NCI-H2196 treated with DMSO at 0.1 percent for 48 hours (cell line): ENCODE results near the gene ZNF664.

Experiments used
- DNase-seq: peaks from one replicate; lab custom pipeline; 2025; ENCODE audit not compliant: unreplicated experiment; lab: John Stamatoyannopoulos, UW

ZNF664 gene

GRCh38 chr12:123972457-123973401 lies at the start of gene ZNF664, which contains the start of gene CCDC92:
Gene ZNF664, plus strand, starts transcription at chr12:123973215. Its CDS starts 38,930 bp downstream, at chr12:124012145.
Gene CCDC92, minus strand, starts transcription at chr12:123972831. Its CDS starts 28,526 bp downstream, at chr12:123944305.
- peak; percentile 87 for DNase-seq

GRCh38 chr12:123923927-123924326 lies 49.1 kb upstream of the ZNF664 start:
- DNase-seq = no peak

DNA sequence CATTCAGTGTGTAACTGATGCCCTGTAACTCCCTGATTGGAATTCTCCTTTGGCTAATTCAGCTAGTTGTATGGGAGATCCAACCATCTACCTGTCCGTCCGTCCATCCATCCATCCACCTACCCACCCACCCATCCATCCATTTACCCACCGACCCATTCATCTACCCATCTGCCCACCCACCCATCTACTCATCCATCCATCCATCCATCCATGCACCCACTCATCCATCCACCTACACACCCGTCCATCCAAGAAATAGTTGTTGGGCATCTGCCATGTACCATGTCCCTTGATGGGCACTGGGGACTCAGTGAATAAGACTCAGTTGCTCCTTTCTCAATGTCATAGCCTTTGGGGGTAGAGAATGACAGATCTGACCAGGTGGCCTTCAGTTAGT lies 48.5 kb upstream of the ZNF664 start:
- no peak for DNase-seq

- DNase-seq = no peak
Observed at GRCh38 chr12:123928274-123928865, 44.6 kb upstream of the ZNF664 start.

- DNase-seq = no peak
Observed at GRCh38 chr12:123928897-123929296, 44.1 kb upstream of the ZNF664 start.

DNA sequence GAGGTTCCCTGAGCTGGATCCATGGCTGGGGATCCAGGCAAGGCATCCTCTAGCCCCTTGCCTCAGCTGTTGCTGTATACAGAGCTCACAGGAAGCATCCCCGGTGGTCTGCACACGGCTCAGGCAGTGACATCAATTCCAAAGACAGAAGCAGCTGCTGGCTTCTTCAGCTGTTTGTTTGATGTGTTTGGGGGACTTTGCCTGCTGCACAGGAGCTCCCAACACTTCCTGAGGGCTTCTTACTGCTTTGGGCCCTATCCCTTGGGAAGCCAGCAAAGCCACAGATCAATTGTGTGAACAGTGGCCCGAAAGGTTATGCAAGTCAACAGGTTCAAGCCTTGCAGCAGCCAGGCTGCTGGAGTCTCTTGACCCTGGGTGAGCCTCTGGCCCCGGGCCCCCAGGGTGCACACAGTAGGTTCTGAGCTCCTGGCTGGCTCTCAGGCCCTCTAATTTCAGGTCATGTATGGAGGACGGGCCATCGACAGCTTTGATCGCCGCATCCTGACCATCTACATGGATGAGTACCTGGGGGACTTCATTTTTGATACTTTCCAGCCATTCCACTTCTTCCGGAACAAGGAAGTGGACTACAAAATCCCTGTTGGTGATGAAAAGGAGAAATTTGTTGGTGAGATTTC lies 43.0 kb upstream of the ZNF664 start:
- no peak for DNase-seq

DNA sequence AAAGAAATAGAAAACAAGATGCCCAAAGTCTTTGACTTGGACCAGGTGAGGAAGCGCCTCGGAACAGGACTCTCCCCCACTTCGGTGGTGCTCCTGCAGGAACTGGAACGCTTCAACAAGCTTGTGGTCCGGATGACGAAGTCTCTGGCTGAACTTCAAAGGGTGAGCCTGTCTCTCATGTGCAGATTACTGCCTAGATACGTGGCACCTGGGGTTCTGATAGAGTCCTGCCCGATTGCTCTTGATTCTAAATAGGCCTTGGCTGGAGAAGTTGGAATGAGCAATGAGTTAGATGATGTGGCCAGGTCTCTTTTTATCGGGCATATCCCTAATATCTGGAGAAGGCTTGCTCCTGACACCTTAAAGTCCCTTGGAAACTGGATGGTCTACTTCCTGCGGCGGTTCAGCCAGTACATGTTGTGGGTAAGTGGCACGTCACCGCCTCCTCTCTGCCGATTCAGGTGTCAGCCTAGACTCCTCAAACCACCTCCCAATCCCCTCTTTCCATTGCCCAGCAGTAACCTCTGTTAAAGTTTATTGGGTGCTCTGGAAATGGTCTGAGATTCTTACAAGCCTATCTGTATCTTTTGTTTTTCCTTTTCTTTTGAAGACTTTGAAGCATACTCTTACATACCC lies 41.2 kb upstream of the ZNF664 start:
- no peak for DNase-seq

- DNase-seq = no peak
Observed at GRCh38 chr12:123933214-123933613, 39.8 kb upstream of the ZNF664 start.

DNA sequence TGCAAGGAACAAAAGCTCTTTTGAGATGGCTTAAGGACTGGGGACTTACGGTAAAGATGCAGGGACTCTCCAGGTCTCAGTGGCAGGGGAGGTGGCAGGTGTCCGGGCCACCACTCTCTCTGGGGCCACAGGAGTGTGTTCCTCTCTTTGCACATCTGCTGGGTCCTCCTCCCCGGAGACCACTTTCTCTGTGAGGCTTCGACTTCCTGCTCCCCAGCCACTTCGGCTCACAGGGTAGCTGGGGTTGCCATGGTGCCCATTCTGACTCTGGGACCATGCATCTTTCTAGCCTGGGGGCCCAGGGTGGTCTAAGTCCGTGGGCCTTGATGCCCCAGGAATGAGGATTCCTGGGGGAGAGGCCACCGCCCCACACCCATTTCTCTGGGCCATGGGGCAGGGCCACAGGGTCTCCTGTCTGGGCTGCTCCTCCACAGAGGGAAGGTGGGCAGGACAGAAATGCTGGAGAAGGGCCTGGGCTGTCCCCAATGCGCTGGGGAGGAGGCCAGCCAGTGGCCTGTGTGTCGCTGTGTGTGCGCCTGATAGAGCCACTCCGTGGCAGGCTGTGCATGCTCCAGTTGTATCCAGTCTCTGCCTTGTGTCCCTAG lies 38.9 kb upstream of the ZNF664 start:
- no peak for DNase-seq

DNA sequence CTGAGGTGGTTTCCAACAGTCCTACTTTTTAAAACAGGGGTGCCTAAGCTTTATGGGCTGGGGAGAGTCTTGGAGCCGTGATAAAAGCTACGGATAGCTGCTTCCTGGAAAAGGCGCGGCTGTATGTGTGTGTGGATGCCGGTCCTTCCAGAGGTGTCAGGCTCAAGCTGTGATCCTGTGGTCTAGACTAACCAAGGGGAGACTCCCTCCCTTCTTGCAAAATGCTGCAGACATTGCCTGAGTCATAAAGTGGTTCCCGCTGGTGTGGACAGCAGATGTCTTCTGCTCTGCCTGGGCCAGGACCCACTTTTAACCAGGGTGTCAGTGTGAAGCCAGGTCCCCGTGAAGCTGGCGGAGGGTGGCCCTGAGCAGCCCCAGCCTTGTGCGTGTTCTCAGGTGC lies 38.2 kb upstream of the ZNF664 start:
- no peak for DNase-seq

DNA sequence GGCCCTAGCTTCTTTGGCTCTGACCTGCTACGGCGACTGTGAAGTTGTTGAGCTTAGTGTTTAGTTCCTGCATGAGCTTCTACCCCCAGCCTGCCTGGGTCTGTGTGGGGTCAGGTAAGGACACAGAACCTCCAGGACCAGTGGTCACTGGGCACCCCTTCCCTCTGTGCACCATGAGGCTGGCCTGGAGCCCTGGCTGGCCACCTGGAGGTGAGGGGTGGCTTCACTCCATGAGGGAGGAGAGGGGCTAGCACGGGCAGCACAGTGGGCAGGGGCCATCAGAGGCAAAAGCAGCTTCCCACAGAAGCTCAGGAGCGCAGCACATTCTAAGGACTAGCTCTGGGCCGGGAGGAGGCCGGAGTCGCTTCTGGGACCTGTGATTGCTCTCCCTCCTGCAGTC lies 37.1 kb upstream of the ZNF664 start:
- no peak for DNase-seq

DNA sequence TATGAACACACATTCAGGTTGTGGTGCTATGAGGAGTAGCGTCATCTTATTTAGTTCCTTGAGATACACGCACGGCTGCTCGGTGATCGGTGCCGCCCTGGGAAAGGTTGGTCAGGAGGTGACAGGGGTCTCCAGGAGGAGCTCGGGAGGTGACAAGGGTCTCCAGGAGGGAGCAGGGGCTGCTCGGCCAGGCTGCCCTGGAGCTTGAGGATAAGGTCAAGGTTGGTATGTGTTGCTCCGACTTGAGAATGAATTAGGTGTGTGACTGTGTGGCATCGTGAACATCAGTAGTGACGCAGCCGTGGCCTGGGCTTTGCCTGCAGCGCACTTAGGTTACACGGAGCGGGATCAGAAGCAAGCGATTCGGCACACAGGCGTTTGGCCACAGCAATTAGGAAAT lies 36.5 kb upstream of the ZNF664 start:
- no peak for DNase-seq

- DNase-seq = no peak
Observed at GRCh38 chr12:123936956-123937706, 35.9 kb upstream of the ZNF664 start.

- DNase-seq = no peak
Observed at GRCh38 chr12:123937707-123938591, 35.1 kb upstream of the ZNF664 start.

DNA sequence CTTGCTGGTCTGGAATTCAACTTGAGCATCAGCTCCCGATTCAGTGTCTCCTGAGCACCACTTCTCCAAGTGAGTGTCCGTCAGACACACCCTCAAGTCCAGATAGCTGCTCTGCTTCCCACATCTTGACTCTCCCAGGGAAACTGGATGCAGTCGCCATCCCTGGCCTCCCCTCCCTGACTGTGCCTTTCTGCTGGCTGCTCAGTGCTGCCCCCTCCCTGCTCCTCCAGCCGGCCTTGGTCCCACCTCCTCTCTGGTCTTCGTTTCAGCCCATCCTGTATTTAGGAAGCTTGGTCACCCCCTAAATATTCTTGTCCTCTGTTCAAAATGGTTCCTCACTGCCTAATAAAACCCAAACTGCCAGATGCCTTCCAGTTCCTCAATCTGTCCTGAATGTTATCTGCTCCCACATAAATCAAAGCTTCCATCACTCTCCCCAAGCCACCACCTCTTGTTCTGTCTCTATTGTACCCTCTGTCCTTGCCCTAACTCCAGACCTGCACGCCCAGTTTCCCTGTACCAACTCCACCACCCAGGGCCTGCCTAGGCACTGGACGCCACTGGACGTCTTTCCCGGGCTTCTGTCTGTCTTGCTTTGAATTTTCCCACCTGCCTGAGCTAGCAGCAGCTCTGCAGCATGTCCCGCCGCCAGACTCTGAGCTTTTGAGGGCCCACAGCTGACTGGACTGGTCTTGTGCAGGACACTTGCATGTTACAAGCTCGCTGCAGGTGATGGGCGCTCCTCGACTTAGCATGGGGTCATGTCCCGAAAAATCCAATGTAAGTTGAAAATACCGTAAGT lies 34.1 kb upstream of the ZNF664 start:
- DNase-seq = no peak

DNA sequence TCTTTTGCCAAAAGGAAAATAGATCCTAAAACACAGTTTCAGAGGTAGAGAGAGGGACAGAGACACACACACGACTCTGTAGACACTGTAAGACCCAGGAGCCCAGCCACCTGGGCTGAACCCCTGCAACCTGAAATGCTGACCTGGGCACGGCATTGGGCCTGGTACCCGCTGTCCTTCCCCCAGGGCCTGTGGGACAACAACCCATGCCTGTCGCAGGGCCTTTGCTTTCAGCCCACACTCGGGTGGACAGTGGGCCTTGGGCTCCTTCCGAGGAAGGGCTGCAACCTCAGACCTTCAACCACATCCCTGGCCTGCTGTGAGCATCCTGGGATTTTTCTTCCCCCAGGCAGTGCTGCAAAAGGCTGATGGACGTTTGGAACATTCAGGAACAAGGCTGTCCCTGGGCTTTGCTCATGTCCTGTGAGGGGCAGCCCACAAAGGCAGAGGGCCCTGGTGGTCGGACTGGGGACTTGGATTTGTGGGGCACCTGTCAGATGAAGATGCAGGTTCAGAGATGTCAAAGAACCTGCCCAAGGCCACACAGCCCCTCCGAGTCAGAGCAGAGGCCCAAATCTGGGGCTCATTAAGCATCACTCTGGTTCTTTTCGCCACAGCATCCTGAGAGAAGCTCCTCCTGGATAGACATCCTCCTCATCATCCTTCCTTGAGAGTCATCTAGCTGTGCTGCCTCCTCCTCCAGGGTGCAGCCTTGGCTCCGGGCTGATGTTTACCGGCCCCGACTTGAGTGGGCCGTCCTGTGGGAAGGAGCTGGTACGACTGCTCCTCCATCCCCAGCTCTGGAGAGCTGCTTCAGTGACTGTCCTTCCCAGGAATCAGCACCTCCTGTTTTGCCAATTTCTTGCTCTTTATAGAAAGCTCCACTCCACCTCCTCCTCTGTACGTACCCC lies 33.0 kb upstream of the ZNF664 start:
- no peak for DNase-seq

GRCh38 chr12:123940627-123940966 lies 32.4 kb upstream of the ZNF664 start:
- no peak for DNase-seq
